Liver (tissue), 9 donors: ENCODE measurements around the gene COL5A1. TPM values are rescaled to one million over a fixed set of nuclear protein-coding genes. Genes with fewer than 3 reads are reported as not detected.

Experiments used
- DNase-seq: peaks from one replicate; pipeline ENCODE4 v3.0.0-alpha.2; 2017; ENCODE audit warnings: low spot score
- H3K27ac ChIP-seq, 2 donors: one replicate each; pipeline ENCODE4 v1.7.0; 2013; ENCODE audit warnings: inconsistent platforms in 2 of 2, low read length in 2 of 2, control low read depth in 1 of 2, low read depth in 1 of 2, mild to moderate bottlenecking in 1 of 2
- H3K27me3 ChIP-seq, 4 donors: one replicate each; pipeline versions ENCODE4 v1.6.1 to v1.7.0; 2013; ENCODE audit warnings: low read length in 3 of 4, inconsistent platforms in 1 of 4, mild to moderate bottlenecking in 1 of 4, moderate library complexity in 1 of 4; ENCODE audit not compliant: control insufficient read depth in 4 of 4, insufficient read depth in 4 of 4
- H3K36me3 ChIP-seq, 4 donors: one replicate each; pipeline versions ENCODE4 v1.6.1 to v1.7.0; 2013; ENCODE audit warnings: low read length in 3 of 4, mild to moderate bottlenecking in 3 of 4, low read depth in 1 of 4, moderate library complexity in 1 of 4; ENCODE audit not compliant: control insufficient read depth in 4 of 4, insufficient read depth in 3 of 4
- H3K4me1 ChIP-seq, 4 donors: one replicate each; pipeline versions ENCODE4 v1.6.1 to v1.7.0; 2013; ENCODE audit warnings: low read length in 3 of 4, mild to moderate bottlenecking in 3 of 4, moderate library complexity in 1 of 4; ENCODE audit not compliant: control insufficient read depth in 4 of 4, insufficient read depth in 4 of 4
- H3K4me3 ChIP-seq, 3 donors: one replicate each; pipeline versions ENCODE4 v1.6.1 to v1.7.0; 2013; ENCODE audit warnings: low read length in 3 of 3, control low read depth in 1 of 3, low read depth in 1 of 3, mild to moderate bottlenecking in 1 of 3
- H3K9ac ChIP-seq, 2 donors: one replicate each; pipeline ENCODE4 v1.7.0; 2013; ENCODE audit warnings: low read length in 2 of 2, mild to moderate bottlenecking in 2 of 2, moderate library complexity in 2 of 2, control low read depth in 1 of 2, low read depth in 1 of 2
- H3K9me3 ChIP-seq, 4 donors: one replicate each; pipeline versions ENCODE4 v1.6.1 to v1.7.0; 2013; ENCODE audit warnings: low read length in 3 of 4; ENCODE audit not compliant: control insufficient read depth in 4 of 4
- ATF3 ChIP-seq: IDR thresholded peaks from 2 replicates; pipeline ENCODE4 v1.6.1; 2016; ENCODE audit warnings: antibody characterized with exemption
- EGR1 ChIP-seq, 2 donors: IDR thresholded peaks; 2 replicates each; pipeline ENCODE4 v1.6.1; 2016 to 2018; ENCODE audit warnings: antibody characterized with exemption in 2 of 2, low read depth in 2 of 2
- FOXA1 ChIP-seq: IDR thresholded peaks from 2 replicates; pipeline ENCODE4 v1.6.1; 2016; ENCODE audit warnings: antibody characterized with exemption
- FOXA2 ChIP-seq: IDR thresholded peaks from 2 replicates; pipeline ENCODE4 v1.6.1; 2016; ENCODE audit warnings: antibody characterized with exemption
- GABPA ChIP-seq, 2 donors: IDR thresholded peaks in 1 of 2; conservative IDR thresholded peaks in 1 of 2; 2 replicates each; pipeline ENCODE4 v1.6.1; 2016; ENCODE audit warnings: antibody characterized with exemption in 2 of 2, mild to moderate bottlenecking in 1 of 2, moderate library complexity in 1 of 2
- HNF4A ChIP-seq, 2 donors: conservative IDR thresholded peaks; 2 replicates each; pipeline ENCODE4 v1.6.1; 2016; ENCODE audit warnings: antibody characterized with exemption in 2 of 2, mild to moderate bottlenecking in 2 of 2
- HNF4G ChIP-seq: IDR thresholded peaks from 2 replicates; pipeline ENCODE4 v1.6.1; 2016; ENCODE audit warnings: antibody characterized with exemption
- JUND ChIP-seq, 2 donors: IDR thresholded peaks; 2 replicates each; pipeline ENCODE4 v1.6.1; 2016; ENCODE audit warnings: antibody characterized with exemption in 2 of 2
- NR2F2 ChIP-seq: IDR thresholded peaks from 2 replicates; pipeline ENCODE4 v1.6.1; 2016; ENCODE audit warnings: antibody characterized with exemption
- RAD21 ChIP-seq, 2 donors: IDR thresholded peaks; 2 replicates each; pipeline ENCODE4 v1.6.1; 2016; ENCODE audit warnings: antibody characterized with exemption in 2 of 2, mild to moderate bottlenecking in 2 of 2
- REST ChIP-seq: IDR thresholded peaks from 2 replicates; pipeline ENCODE4 v1.6.1; 2016; ENCODE audit warnings: antibody characterized with exemption, mild to moderate bottlenecking
- RXRA ChIP-seq, 2 donors: IDR thresholded peaks; 2 replicates each; pipeline ENCODE4 v1.6.1; 2017 to 2018; ENCODE audit warnings: antibody characterized with exemption in 2 of 2, mild to moderate bottlenecking in 1 of 2
- SP1 ChIP-seq: IDR thresholded peaks from 2 replicates; pipeline ENCODE4 v1.6.1; 2018; ENCODE audit warnings: antibody characterized with exemption, mild to moderate bottlenecking
- TAF1 ChIP-seq: conservative IDR thresholded peaks from 2 replicates; pipeline ENCODE4 v1.6.1; 2016; ENCODE audit warnings: antibody characterized with exemption, mild to moderate bottlenecking
- YY1 ChIP-seq: IDR thresholded peaks from 2 replicates; pipeline ENCODE4 v1.6.1; 2016; ENCODE audit warnings: antibody characterized with exemption, mild to moderate bottlenecking
- WGBS: extraction: QIAGEN DNeasy Blood & Tissue Kit; methylation state at CpG from one replicate; pipeline ENCODE4 v1.1.7; 2013; 5-methylcytosine and 5-hydroxymethylcytosine counted together
- polyA plus RNA-seq, 2 donors: library from polyadenylated mRNA; stranded (reverse) in 1 of 2; unstranded in 1 of 2; fragments of 200-250 nt in 1 of 2; fragments of >200 nt in 1 of 2; fragmentation: Nextera tagmentation in 1 of 2; extraction: Ambion mirVana in 1 of 2; gene quantifications; one replicate each; pipeline versions ENCODE4 v1.2.1 to v1.2.3, GENCODE V29; 2013 to 2015
- total RNA-seq, 2 donors: library from RNA; depleted of rRNA; stranded (reverse); fragments of >200 nt; gene quantifications; one replicate each; pipeline ENCODE4 v1.2.3, GENCODE V29; 2014
- TF ChIP-seq, protein P1 (sequence below): fragments of 150-350 bp; IDR thresholded peaks from 2 replicates; pipeline ENCODE4 v1.5.1; 2017; ENCODE audit warnings: improper control_type of control experiment, low read depth, low read length; ENCODE audit not compliant: missing input control
- TF ChIP-seq, protein P2 (sequence below): IDR thresholded peaks from 2 replicates; pipeline ENCODE4 v1.6.1; 2016; ENCODE audit warnings: antibody characterized with exemption
- TF ChIP-seq, protein P3 (sequence below): IDR thresholded peaks from 2 replicates; pipeline ENCODE4 v1.6.1; 2016; ENCODE audit warnings: antibody characterized with exemption
- donor health status: healthy.
- donor health status: healthy.
- donor health status: healthy.
- donor health status: healthy.
- donor health status: healthy.

COL5A1 gene
- total and polyA plus RNA-seq, 4 donors = 0.67 to 15.6 (median 11.2) TPM

GRCh38 chr9:134877541-134877940, 235.9 kb downstream of the COL5A1 start:
- WGBS = 79% methylated on average over 4 of the region's 4 CpGs

DNA sequence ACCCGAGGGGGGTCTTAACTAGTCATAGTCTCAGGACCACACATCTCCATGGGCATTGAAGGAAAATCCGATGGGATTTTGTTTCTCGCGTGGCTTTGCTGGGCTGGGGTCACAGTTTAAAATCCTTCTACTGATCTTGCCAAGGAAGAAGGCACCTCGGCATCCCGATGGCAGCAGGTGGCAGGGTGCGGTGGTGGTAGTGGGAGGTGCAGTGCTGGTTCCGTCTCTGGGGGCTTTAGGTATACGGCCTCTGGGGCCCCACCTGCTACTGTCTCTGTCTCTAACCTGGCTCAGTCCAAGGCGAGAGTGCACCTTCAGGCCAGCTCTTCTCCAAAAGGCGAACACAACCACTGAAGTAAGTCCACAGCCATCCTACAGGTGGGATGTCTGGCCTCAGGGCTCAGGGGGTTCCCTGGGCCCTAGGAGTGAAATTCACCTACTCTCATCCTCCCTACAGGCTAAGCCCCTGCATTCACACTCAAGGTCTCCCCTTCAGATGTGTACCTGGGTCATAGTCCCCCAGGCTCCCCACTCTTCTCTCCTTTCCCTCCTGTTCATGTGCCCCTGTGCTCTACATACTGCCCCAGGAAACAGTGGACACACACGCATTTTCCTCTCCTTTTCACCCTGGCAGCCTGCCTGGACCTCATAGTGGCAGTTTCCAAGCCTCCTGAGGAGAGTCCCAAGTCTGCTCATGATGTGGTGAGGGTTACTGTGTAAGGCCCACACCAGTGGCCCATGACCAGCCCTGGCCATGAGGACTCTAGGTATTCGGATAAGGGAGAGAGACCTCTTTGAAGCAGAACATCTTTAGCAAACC, 238.3 kb downstream of the COL5A1 start:
- Histone ChIP-seq H3K9me3 (no peaks in the 10 kb centered on the region), H3K4me3 (no peak overlapping the region), H3K9ac (no peak overlapping the region), H3K4me1 (no peaks in the 10 kb centered on the region), H3K36me3 (no peaks in the 10 kb centered on the region), H3K27ac (no peak overlapping the region), H3K27me3 (no peaks in the 10 kb centered on the region)
- DNase-seq = no peak
- 83% methylated on average over 13 of the region's 13 CpGs for WGBS
- TF ChIP-seq REST (no peak), RAD21 (IDR thresholded peaks at IDR 0.05) (no peak), FOXA2 (no peak)
- TF ChIP-seq, protein P1, sequence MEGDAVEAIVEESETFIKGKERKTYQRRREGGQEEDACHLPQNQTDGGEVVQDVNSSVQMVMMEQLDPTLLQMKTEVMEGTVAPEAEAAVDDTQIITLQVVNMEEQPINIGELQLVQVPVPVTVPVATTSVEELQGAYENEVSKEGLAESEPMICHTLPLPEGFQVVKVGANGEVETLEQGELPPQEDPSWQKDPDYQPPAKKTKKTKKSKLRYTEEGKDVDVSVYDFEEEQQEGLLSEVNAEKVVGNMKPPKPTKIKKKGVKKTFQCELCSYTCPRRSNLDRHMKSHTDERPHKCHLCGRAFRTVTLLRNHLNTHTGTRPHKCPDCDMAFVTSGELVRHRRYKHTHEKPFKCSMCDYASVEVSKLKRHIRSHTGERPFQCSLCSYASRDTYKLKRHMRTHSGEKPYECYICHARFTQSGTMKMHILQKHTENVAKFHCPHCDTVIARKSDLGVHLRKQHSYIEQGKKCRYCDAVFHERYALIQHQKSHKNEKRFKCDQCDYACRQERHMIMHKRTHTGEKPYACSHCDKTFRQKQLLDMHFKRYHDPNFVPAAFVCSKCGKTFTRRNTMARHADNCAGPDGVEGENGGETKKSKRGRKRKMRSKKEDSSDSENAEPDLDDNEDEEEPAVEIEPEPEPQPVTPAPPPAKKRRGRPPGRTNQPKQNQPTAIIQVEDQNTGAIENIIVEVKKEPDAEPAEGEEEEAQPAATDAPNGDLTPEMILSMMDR = no peak

More at GRCh38 chr9:134877541-134877940, 235.9 kb downstream of the COL5A1 start:
- Histone ChIP-seq H3K4me1 (no peaks in the 10 kb centered on the region), H3K9me3 (no peaks in the 10 kb centered on the region), H3K27ac (no peak overlapping the region), H3K27me3 (no peaks in the 10 kb centered on the region), H3K4me3 (no peak overlapping the region), H3K9ac (no peak overlapping the region), H3K36me3 (no peaks in the 10 kb centered on the region)
- TF ChIP-seq HNF4A (conservative IDR thresholded peaks at IDR 0.05) (no peak), NR2F2 (no peak), TAF1 (no peak), ATF3 (no peak), FOXA2 (no peak), REST (no peak), YY1 (no peak), GABPA (IDR thresholded peaks at IDR 0.05 in 1 of 2, conservative IDR thresholded peaks at IDR 0.05 in 1 of 2) (no peak), SP1 (no peak), FOXA1 (no peak), JUND (IDR thresholded peaks at IDR 0.05) (no peak), RAD21 (IDR thresholded peaks at IDR 0.05) (no peak), HNF4G (no peak), RXRA (IDR thresholded peaks at IDR 0.05) (no peak), EGR1 (IDR thresholded peaks at IDR 0.05; ENCODE audit: low read depth in 2 of 2) (no peak)
- TF ChIP-seq, protein P2, sequence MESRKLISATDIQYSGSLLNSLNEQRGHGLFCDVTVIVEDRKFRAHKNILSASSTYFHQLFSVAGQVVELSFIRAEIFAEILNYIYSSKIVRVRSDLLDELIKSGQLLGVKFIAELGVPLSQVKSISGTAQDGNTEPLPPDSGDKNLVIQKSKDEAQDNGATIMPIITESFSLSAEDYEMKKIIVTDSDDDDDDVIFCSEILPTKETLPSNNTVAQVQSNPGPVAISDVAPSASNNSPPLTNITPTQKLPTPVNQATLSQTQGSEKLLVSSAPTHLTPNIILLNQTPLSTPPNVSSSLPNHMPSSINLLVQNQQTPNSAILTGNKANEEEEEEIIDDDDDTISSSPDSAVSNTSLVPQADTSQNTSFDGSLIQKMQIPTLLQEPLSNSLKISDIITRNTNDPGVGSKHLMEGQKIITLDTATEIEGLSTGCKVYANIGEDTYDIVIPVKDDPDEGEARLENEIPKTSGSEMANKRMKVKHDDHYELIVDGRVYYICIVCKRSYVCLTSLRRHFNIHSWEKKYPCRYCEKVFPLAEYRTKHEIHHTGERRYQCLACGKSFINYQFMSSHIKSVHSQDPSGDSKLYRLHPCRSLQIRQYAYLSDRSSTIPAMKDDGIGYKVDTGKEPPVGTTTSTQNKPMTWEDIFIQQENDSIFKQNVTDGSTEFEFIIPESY = no peak
- TF ChIP-seq, protein P3, sequence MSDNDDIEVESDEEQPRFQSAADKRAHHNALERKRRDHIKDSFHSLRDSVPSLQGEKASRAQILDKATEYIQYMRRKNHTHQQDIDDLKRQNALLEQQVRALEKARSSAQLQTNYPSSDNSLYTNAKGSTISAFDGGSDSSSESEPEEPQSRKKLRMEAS = no peak
- DNase-seq = no peak
